GM21786 (cell line): ENCODE measurements around the gene F2R.
"Not testable (repeated sequence)": the region's sequence is repeated elsewhere in the genome, so short reads cannot be mapped to it uniquely, and the experiment has no call there.

Experiments
- ATAC-seq: cut with Tn5 transposase; IDR thresholded peaks from one replicate; pipeline ENCODE4 v1.9.1; 2021; ENCODE audit not compliant: unreplicated experiment

Gene F2R

GRCh38 chr5:76717222-76718083, 1.5 kb downstream of the F2R start:
- ATAC-seq, result no peak

- no peak for ATAC-seq
Measured at GRCh38 chr5:76718381-76718832, 2.5 kb downstream of the F2R start.

- ATAC-seq, result no peak
Measured at GRCh38 chr5:76718880-76719279, 3.0 kb downstream of the F2R start.

- ATAC-seq, result peak; percentile 98
Measured at GRCh38 chr5:76720988-76721569, 5.2 kb downstream of the F2R start.

GRCh38 chr5:76723266-76723665, 7.3 kb downstream of the F2R start:
- ATAC-seq, result no peak

GRCh38 chr5:76723906-76724305, 8.0 kb downstream of the F2R start:
- no peak for ATAC-seq

- no peak for ATAC-seq
Measured at GRCh38 chr5:76724871-76725270, 8.9 kb downstream of the F2R start.

- no peak for ATAC-seq
Measured at GRCh38 chr5:76728965-76729364, 13.0 kb downstream of the F2R start.

GRCh38 chr5:76729373-76730290, 13.7 kb downstream of the F2R start:
- no peak for ATAC-seq

- ATAC-seq, result no peak
Measured at GRCh38 chr5:76732405-76733048, 16.6 kb downstream of the F2R start.

GRCh38 chr5:76733049-76733417, 17.1 kb downstream of the F2R start:
- no peak for ATAC-seq

- no peak for ATAC-seq
Measured at GRCh38 chr5:76735762-76736545, 20.0 kb downstream of the F2R start.

GRCh38 chr5:76736679-76737556, 21.0 kb downstream of the F2R start:
- ATAC-seq, result peak; percentile 26

GRCh38 chr5:76737846-76738245, 21.9 kb downstream of the F2R start:
- no peak for ATAC-seq

- ATAC-seq, result not testable (repeated sequence)
Measured at GRCh38 chr5:76741506-76741905, 25.6 kb downstream of the F2R start.

GRCh38 chr5:76742583-76742982, 26.7 kb downstream of the F2R start:
- ATAC-seq, result no peak

- ATAC-seq, result no peak
Measured at GRCh38 chr5:76744632-76745031, 28.7 kb downstream of the F2R start.

GRCh38 chr5:76745670-76746069, 29.7 kb downstream of the F2R start:
- ATAC-seq, result no peak

- ATAC-seq, result no peak
Measured at GRCh38 chr5:76746677-76747076, 30.8 kb downstream of the F2R start.
